Ecto neural progenitor cell (in vitro differentiated cells): Measurements from ENCODE around the gene CSNK2B.

Experiments
- DNase-seq: peaks from one replicate; pipeline ENCODE4 v3.0.0-alpha.2; 2018; ENCODE audit warnings: low spot score

The CSNK2B gene

DNA sequence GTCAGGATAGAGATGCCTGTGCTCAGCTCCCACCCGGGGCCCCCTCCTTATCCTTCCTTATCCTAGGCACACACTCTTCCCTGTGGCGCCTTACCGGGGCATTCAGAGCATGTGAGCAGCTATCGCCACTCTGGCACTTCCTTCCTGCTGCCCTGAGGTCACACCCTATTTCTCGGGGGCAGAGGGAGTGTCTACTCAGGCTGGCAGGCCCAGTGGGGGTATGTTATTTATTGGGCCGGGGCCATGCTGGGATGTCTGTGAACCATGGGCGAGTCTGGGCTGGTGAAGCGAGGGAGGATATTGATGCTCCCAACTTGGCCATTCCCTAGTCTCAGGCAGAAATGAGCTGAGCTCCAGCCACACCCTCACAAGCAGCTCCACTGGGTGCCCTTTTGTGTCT lies 45.4 kb downstream of the CSNK2B start:
- DNase-seq: no peak

DNA sequence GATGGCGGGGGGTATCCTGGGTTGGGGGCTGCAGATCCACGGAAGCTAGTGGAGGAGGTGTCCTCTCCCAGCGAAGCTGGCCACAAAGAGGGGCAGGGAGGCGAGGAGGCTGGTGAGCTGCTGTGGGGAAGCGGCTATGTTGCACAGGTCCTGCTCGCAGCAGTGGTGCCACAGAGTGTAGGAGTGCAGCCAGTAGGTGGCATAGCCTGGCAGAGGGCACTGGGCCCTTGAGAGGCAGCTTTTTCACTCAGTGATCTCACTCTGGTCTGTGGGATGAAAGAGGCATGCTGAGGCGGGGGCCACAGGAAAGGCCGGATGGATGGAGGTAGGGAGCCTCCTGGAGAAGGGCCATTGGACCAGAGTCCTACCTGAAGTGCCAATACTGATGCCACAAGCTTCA lies 46.4 kb downstream of the CSNK2B start:
- DNase-seq: no peak

DNA sequence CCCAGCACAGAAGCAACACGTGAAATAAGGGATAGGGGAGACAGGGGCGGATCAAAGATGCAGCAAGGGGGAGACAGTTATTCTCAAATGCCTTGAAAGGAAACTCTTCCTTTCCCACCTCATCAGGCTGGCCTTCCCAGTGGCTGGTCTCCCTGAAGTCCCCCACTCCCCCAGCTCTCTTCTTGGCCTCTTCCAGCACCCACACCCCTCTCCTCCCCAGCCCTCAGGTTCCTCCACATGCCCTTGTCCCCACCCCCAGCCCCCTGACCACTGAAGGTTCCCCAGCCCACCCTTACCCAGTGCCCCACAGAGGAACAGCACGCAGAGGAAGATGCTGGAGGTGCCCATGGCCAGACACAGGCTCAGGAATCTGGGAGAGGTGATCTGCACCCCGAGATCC lies 47.6 kb downstream of the CSNK2B start:
- DNase-seq: no peak

DNA sequence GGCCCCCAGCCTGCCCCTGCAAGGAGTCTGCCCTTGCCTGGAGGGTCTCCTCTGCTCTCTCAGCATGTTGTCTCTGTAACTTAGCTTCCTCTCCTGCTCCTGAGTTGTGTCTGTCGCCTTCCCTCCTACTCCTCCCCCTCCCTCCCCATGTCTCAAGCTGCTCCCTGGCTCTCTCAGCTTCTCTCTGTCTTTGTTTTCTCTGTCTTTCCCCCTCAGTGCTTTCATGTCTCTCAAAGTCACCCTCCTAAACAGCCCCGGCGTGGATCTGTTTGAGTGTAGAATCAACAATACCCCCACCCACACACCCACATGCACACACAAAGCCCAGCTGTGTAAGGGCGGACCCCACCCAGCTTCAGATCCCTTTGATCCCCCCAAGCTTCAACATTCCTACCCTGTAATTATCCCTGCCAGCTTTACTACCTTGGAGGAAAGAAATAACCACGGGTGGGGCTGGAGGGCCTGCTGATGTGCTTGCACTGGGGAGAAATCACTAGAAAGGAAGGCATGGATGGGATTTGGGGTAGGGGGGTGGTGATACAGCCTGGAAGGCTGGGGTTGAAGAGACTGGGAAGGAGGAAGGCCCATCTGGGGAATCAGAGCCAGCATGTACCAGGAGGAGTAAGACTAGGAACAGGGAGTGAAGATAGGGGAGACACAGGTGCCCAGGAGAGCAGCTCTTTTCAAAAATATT lies 48.3 kb downstream of the CSNK2B start:
- no peak for DNase-seq

DNA sequence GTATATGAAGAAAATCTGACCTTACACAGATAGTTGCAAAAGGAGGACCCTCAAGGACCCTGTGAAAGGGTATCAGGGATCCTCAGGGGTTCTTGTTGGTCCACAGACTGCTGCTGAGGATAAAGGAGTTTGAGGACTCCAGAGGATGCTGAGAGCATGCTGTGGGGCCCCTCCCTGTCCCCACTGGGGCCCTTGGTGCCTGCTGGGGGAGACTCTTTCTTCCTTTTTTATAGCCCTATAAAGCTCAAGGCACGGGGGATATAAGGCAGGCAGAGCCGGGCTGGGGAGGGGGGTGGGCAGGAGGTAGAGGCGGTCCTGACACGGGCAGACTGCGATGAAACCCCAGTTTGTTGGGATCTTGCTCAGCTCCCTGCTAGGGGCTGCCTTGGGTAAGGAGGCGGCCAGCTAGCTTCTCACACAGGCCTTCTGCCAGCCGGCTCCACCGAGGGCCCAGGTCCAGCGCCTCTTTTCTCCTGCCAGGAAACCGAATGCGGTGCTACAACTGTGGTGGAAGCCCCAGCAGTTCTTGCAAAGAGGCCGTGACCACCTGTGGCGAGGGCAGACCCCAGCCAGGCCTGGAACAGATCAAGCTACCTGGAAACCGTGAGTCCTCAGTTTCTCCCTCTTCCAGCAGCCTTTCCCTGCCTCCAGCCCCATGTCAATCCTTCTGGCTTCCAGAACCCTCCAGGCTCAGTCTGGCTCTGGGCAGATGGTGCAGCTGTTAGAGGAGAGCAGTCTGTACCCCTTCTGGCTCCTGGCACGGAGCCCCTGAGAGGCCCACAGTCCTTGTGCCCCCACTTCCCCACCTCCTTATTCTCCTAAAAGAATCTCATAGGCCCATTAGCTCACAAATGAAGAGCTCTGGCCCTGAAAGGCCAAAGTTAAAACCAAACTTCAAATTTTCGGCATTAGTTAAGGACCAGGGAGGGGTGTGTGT lies 49.4 kb downstream of the CSNK2B start, which contains the start of gene LY6G6D:
Gene LY6G6D (plus strand): TSS at position 327 of the 937 bp plus-strand sequence. CDS start 8 bp downstream, at position 335.
- no peak for DNase-seq

DNA sequence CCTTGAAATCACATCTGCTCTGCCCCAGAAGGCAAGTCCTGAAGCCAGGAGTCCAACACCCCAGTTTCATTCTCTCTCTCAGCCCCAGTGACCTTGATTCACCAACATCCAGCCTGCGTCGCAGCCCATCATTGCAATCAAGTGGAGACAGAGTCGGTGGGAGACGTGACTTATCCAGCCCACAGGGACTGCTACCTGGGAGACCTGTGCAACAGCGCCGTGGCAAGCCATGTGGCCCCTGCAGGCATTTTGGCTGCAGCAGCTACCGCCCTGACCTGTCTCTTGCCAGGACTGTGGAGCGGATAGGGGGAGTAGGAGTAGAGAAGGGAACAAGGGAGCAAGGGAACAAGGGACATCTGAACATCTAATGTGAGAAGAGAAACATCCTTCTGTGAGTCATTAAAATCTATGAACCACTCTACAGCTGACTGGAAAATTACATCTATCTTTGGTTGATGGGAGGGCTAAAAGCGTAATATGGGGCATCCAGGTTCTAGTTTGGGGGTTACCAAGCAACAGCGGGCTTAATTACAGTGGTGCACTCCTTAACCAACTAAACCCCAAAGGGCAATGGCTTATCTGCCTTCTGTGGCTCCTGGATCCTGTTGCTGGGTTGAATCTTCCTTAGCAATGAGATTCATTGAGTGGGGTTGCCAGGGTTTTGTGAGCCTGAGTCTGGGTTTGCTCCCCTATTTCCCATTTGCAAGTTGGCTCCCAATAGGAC lies 51.8 kb downstream of the CSNK2B start:
- DNase-seq: no peak

DNA sequence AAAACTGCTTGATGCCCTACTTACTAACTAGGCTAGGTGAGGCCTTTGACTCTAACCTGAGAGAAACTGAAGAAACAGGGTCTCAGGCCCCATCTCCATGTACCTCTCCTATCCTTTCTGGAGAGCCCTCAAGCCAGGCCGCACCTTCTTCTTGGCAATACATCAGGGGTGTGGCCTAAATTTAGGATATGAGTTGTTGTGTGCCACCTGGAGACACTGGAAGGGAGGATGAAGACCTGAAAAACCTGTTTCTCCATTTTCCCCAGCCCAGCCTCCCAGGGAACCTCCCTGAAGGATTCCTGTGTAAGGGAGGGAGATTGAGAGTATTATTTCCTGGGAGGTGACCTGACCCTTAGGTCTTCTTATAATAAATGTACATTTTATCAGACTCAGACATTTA lies 52.4 kb downstream of the CSNK2B start:
- no peak for DNase-seq

DNA sequence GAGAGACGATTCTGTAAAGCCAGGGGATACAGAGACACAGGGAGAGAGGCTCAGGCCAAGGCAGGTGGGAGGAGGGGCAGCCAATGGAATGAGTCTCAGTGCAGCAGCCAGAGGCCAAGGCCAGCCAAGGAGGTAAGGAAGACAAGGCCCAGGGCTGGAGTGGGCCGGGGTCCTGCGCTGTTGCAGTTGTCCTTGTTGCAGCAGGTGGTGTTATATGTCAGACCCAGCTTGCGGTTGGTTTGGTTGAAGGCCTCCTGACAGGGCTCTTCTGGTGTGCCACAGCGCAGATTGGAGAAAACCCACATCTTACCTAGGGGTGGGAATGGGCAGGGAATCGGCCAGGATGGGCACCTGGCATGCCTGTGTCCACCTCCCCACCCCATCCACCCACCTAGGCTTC lies 53.1 kb downstream of the CSNK2B start:
- no peak for DNase-seq
